KMS-11 (cell line): ENCODE measurements around the gene PLA2G2E.

ENCODE experiments used
- H2AFZ ChIP-seq: fragments of 200-600 bp; sonication (generic); 2 replicates; pipeline ENCODE4 v1.6.1; 2016; ENCODE audit warnings: antibody characterized with exemption, mixed run types, low read depth
- H3K27ac ChIP-seq: fragments of 200-600 bp; sonication (generic); 2 replicates; pipeline ENCODE4 v1.6.1; 2016; ENCODE audit warnings: mild to moderate bottlenecking, mixed run types
- H3K27me3 ChIP-seq: fragments of 200-600 bp; sonication (generic); 2 replicates; pipeline ENCODE4 v1.6.1; 2017; ENCODE audit warnings: mild to moderate bottlenecking, low read depth, mixed run types, moderate library complexity; ENCODE audit not compliant: insufficient read depth
- H3K36me3 ChIP-seq: fragments of 200-600 bp; sonication (generic); 2 replicates; pipeline ENCODE4 v1.6.1; 2017; ENCODE audit warnings: mild to moderate bottlenecking, mixed run types; ENCODE audit not compliant: insufficient read depth
- H3K4me1 ChIP-seq: fragments of 200-600 bp; sonication (generic); 2 replicates; pipeline ENCODE4 v1.6.1; 2016; ENCODE audit warnings: mild to moderate bottlenecking, low read depth, mixed run types; ENCODE audit not compliant: poor library complexity, severe bottlenecking
- H3K4me2 ChIP-seq: fragments of 200-600 bp; sonication (generic); 2 replicates; pipeline ENCODE4 v1.7.0; 2016; ENCODE audit warnings: mild to moderate bottlenecking, mixed run types
- H3K4me3 ChIP-seq: fragments of 200-600 bp; sonication (generic); IDR thresholded peaks from 2 replicates; pipeline ENCODE4 v1.6.1; 2017; ENCODE audit warnings: low read depth, low read length, mixed read lengths; ENCODE audit not compliant: insufficient read depth
- H3K79me2 ChIP-seq: fragments of 200-600 bp; sonication (generic); 2 replicates; pipeline ENCODE4 v1.6.1; 2016; ENCODE audit warnings: low read depth, mixed run types; ENCODE audit not compliant: insufficient read depth
- H3K9ac ChIP-seq: fragments of 200-600 bp; sonication (generic); 2 replicates; pipeline ENCODE4 v1.6.1; 2016; ENCODE audit warnings: mild to moderate bottlenecking, mixed run types
- H4K20me1 ChIP-seq: fragments of 200-600 bp; sonication (generic); 2 replicates; pipeline ENCODE4 v1.6.1; 2016; ENCODE audit warnings: mild to moderate bottlenecking, mixed run types; ENCODE audit not compliant: insufficient read depth
- CTCF ChIP-seq: fragments of 200-600 bp; sonication (generic); conservative IDR thresholded peaks from 2 replicates; pipeline ENCODE4 v1.6.1; 2017; ENCODE audit warnings: low read depth, mild to moderate bottlenecking, antibody characterized with exemption, low read length, moderate library complexity, mixed read lengths

Gene PLA2G2E

GRCh38 chr1:19955534-19956170 is 32.2 kb upstream of the PLA2G2E start:
- H4K20me1 ChIP-seq: no peaks in the 10 kb centered on the region
- H3K36me3 ChIP-seq: no peaks in the 10 kb centered on the region
- H3K4me1 ChIP-seq: no peaks in the 10 kb centered on the region
- no peak for TF ChIP-seq CTCF
- no peak overlapping the region for H3K4me2 ChIP-seq
- peaks cover 11% of the 10 kb centered on the region; the same call in 1 of the 2 replicates for H3K27me3 ChIP-seq
- no peak overlapping the region for H3K9ac ChIP-seq
- no peak overlapping the region for H2AFZ ChIP-seq
- no peak overlapping the region for H3K27ac ChIP-seq
- no peaks in the 10 kb centered on the region for H3K79me2 ChIP-seq
- no peak overlapping the region for H3K4me3 ChIP-seq

GRCh38 chr1:19954059-19954458 is 30.6 kb upstream of the PLA2G2E start:
- no peak overlapping the region for H2AFZ ChIP-seq
- no peak overlapping the region for H3K4me3 ChIP-seq
- H3K27me3 ChIP-seq: peaks cover 15% of the 10 kb centered on the region; the same call in 1 of the 2 replicates
- no peaks in the 10 kb centered on the region for H3K79me2 ChIP-seq
- no peaks in the 10 kb centered on the region for H3K4me1 ChIP-seq
- no peak overlapping the region for H3K4me2 ChIP-seq
- TF ChIP-seq CTCF: no peak
- no peaks in the 10 kb centered on the region for H4K20me1 ChIP-seq
- no peak overlapping the region for H3K27ac ChIP-seq
- no peaks in the 10 kb centered on the region for H3K36me3 ChIP-seq
- no peak overlapping the region for H3K9ac ChIP-seq

- no peak overlapping the region for H2AFZ ChIP-seq
- TF ChIP-seq CTCF: no peak
- no peaks in the 10 kb centered on the region for H3K36me3 ChIP-seq
- H3K4me1 ChIP-seq: no peaks in the 10 kb centered on the region
- H3K79me2 ChIP-seq: no peaks in the 10 kb centered on the region
- no peak overlapping the region for H3K27ac ChIP-seq
- H4K20me1 ChIP-seq: no peaks in the 10 kb centered on the region
- H3K9ac ChIP-seq: no peak overlapping the region
- H3K4me2 ChIP-seq: no peak overlapping the region
- no peak overlapping the region for H3K4me3 ChIP-seq
- peaks cover 25% of the 10 kb centered on the region; the same call in 1 of the 2 replicates for H3K27me3 ChIP-seq
Observed at GRCh38 chr1:19949016-19949415, 25.6 kb upstream of the PLA2G2E start.

- no peaks in the 10 kb centered on the region for H3K4me1 ChIP-seq
Observed at GRCh38 chr1:19946971-19947370, 23.6 kb upstream of the PLA2G2E start.

More at GRCh38 chr1:19946971-19947370, 23.6 kb upstream of the PLA2G2E start:
- Histone ChIP-seq H3K27ac (no peak overlapping the region), H3K27me3 (peaks cover 25% of the 10 kb centered on the region; the same call in 1 of the 2 replicates), H3K4me3 (no peak overlapping the region), H2AFZ (no peak overlapping the region), H3K36me3 (no peaks in the 10 kb centered on the region), H3K9ac (no peak overlapping the region), H3K4me2 (no peak overlapping the region), H3K79me2 (no peaks in the 10 kb centered on the region), H4K20me1 (no peaks in the 10 kb centered on the region)
- TF ChIP-seq CTCF: no peak
